T-helper 17 cell (primary cell): Measurements from ENCODE around the gene PPP2R3B. TPM values are rescaled to one million over a fixed set of nuclear protein-coding genes. Genes with fewer than 3 reads are reported as not detected.
"Not testable (repeated sequence)": the region's sequence is repeated elsewhere in the genome, so short reads cannot be mapped to it uniquely, and the experiment has no call there.

Experiments used
- ATAC-seq: fragments of 150-1000 bp; cut with Tn5 transposase; 2 replicates; pipeline ENCODE4 v1.10.0; 2021; ENCODE audit warnings: mild to moderate bottlenecking, moderate library complexity
- DNase-seq, 3 donors: peaks; one replicate each; pipeline versions ENCODE4 v3.0.0 to v3.0.0-alpha.2; 2020 to 2021
- H3K9me3 ChIP-seq: one replicate; pipeline ENCODE4 v1.7.0; 2013; ENCODE audit warnings: low read length, mild to moderate bottlenecking; ENCODE audit not compliant: control insufficient read depth, poor library complexity, severe bottlenecking
- H3K27ac Mint-ChIP-seq: one replicate; pipeline ENCODE4 v1.8.0; 2022; ENCODE audit warnings: mild to moderate bottlenecking, moderate library complexity, mixed read lengths
- H3K27me3 Mint-ChIP-seq: one replicate; pipeline ENCODE4 v1.8.0; 2022; ENCODE audit warnings: mixed read lengths
- H3K36me3 Mint-ChIP-seq: one replicate; pipeline ENCODE4 v1.8.0; 2022; ENCODE audit warnings: low read depth, mixed read lengths
- H3K4me1 Mint-ChIP-seq: one replicate; pipeline ENCODE4 v1.8.0; 2022; ENCODE audit warnings: mild to moderate bottlenecking, mixed read lengths
- H3K4me3 Mint-ChIP-seq: one replicate; pipeline ENCODE4 v1.8.0; 2022; ENCODE audit warnings: mild to moderate bottlenecking, moderate library complexity, mixed read lengths
- total RNA-seq, 4 donors: library from RNA in 2 of 4; stranded (reverse) in 2 of 4; gene quantifications; one replicate each; pipeline ENCODE4 v1.2.3 and lab custom pipeline; 2022 to 2026

Gene PPP2R3B
- total RNA-seq, 2 donors from 2014 or later, result 18.5 to 19.1 TPM

GRCh38 chrX:307261-308111 lies 79.2 kb downstream of the PPP2R3B start:
- ATAC-seq (no peak), DNase-seq (no peak)
- no peak overlapping the region for H3K27ac Mint-ChIP-seq
- H3K4me1 Mint-ChIP-seq, result peaks cover 5% of the 10 kb centered on the region
- no peaks in the 10 kb centered on the region for H3K27me3 Mint-ChIP-seq
- H3K4me3 Mint-ChIP-seq, result peak overlapping the region; percentile 19
- no peaks in the 10 kb centered on the region for H3K9me3 ChIP-seq
- peaks cover 6% of the 10 kb centered on the region for H3K36me3 Mint-ChIP-seq

GRCh38 chrX:306614-307251 lies 80.0 kb downstream of the PPP2R3B start:
- H3K4me1 Mint-ChIP-seq, H3K36me3 Mint-ChIP-seq, H3K27ac Mint-ChIP-seq, H3K9me3 ChIP-seq, DNase-seq, H3K4me3 Mint-ChIP-seq, H3K27me3 Mint-ChIP-seq, ATAC-seq: not testable (repeated sequence)

- not testable (repeated sequence) for DNase-seq, H3K27me3 Mint-ChIP-seq, H3K36me3 Mint-ChIP-seq, H3K4me3 Mint-ChIP-seq, H3K4me1 Mint-ChIP-seq, H3K9me3 ChIP-seq, ATAC-seq, H3K27ac Mint-ChIP-seq
Observed at GRCh38 chrX:305781-306613, 80.7 kb downstream of the PPP2R3B start.

GRCh38 chrX:302975-303374 lies 83.7 kb downstream of the PPP2R3B start:
- H3K4me3 Mint-ChIP-seq, result no peak overlapping the region
- ATAC-seq (no peak), DNase-seq (no peak)
- no peaks in the 10 kb centered on the region for H3K9me3 ChIP-seq
- no peaks in the 10 kb centered on the region for H3K36me3 Mint-ChIP-seq
- no peaks in the 10 kb centered on the region for H3K27me3 Mint-ChIP-seq
- no peak overlapping the region for H3K27ac Mint-ChIP-seq
- H3K4me1 Mint-ChIP-seq, result no peaks in the 10 kb centered on the region

- no peaks in the 10 kb centered on the region for H3K9me3 ChIP-seq
- Mint-ChIP-seq H3K4me3 (no peak overlapping the region), H3K4me1 (no peaks in the 10 kb centered on the region), H3K36me3 (no peaks in the 10 kb centered on the region), H3K27me3 (no peaks in the 10 kb centered on the region), H3K27ac (no peak overlapping the region)
- ATAC-seq (no peak), DNase-seq (no peak)
Observed at GRCh38 chrX:300334-300733, 86.4 kb downstream of the PPP2R3B start.

GRCh38 chrX:298993-299392 lies 87.7 kb downstream of the PPP2R3B start:
- no peaks in the 10 kb centered on the region for H3K9me3 ChIP-seq
- H3K4me1 Mint-ChIP-seq, result no peaks in the 10 kb centered on the region
- H3K4me3 Mint-ChIP-seq, result no peak overlapping the region
- H3K27me3 Mint-ChIP-seq, result no peaks in the 10 kb centered on the region
- H3K36me3 Mint-ChIP-seq, result no peaks in the 10 kb centered on the region
- H3K27ac Mint-ChIP-seq, result no peak overlapping the region
- ATAC-seq (no peak), DNase-seq (no peak)

- no peaks in the 10 kb centered on the region for H3K27me3 Mint-ChIP-seq
- ATAC-seq, result no peak
- H3K36me3 Mint-ChIP-seq, result no peaks in the 10 kb centered on the region
- DNase-seq, result peak in 1 of 3 donors; percentile 1
- H3K9me3 ChIP-seq, result no peaks in the 10 kb centered on the region
- no peaks in the 10 kb centered on the region for H3K4me1 Mint-ChIP-seq
- no peak overlapping the region for H3K4me3 Mint-ChIP-seq
- no peak overlapping the region for H3K27ac Mint-ChIP-seq
Observed at GRCh38 chrX:295136-295535, 91.6 kb downstream of the PPP2R3B start.

- Mint-ChIP-seq H3K27me3 (no peaks in the 10 kb centered on the region), H3K4me1 (no peaks in the 10 kb centered on the region), H3K27ac (no peak overlapping the region), H3K36me3 (no peaks in the 10 kb centered on the region), H3K4me3 (no peak overlapping the region)
- ATAC-seq, result no peak
- peak in 1 of 3 donors; percentile 3 for DNase-seq
- no peaks in the 10 kb centered on the region for H3K9me3 ChIP-seq
Observed at GRCh38 chrX:292900-293897, 93.5 kb downstream of the PPP2R3B start.

GRCh38 chrX:291411-291901 lies 95.3 kb downstream of the PPP2R3B start:
- Mint-ChIP-seq H3K27me3 (no peaks in the 10 kb centered on the region), H3K4me1 (no peaks in the 10 kb centered on the region), H3K36me3 (no peaks in the 10 kb centered on the region), H3K27ac (no peak overlapping the region), H3K4me3 (no peak overlapping the region)
- peak in 1 of 3 donors; percentile 7 for DNase-seq
- H3K9me3 ChIP-seq, result no peaks in the 10 kb centered on the region
- no peak for ATAC-seq

- Mint-ChIP-seq H3K27me3 (no peaks in the 10 kb centered on the region), H3K4me1 (no peaks in the 10 kb centered on the region), H3K36me3 (no peaks in the 10 kb centered on the region), H3K27ac (no peak overlapping the region), H3K4me3 (no peak overlapping the region)
- no peaks in the 10 kb centered on the region for H3K9me3 ChIP-seq
- DNase-seq (peak in 1 of 3 donors; percentile 5), ATAC-seq (no peak)
Observed at GRCh38 chrX:290476-291166, 96.1 kb downstream of the PPP2R3B start.

GRCh38 chrX:288561-288991 lies 98.1 kb downstream of the PPP2R3B start:
- Mint-ChIP-seq H3K4me1 (no peaks in the 10 kb centered on the region), H3K4me3 (no peak overlapping the region), H3K36me3 (no peaks in the 10 kb centered on the region), H3K27ac (peak overlapping the region; percentile 41), H3K27me3 (no peaks in the 10 kb centered on the region)
- no peaks in the 10 kb centered on the region for H3K9me3 ChIP-seq
- ATAC-seq (no peak), DNase-seq (no peak)

GRCh38 chrX:287670-288069 lies 99.0 kb downstream of the PPP2R3B start:
- H3K27me3 Mint-ChIP-seq, result no peaks in the 10 kb centered on the region
- no peak overlapping the region for H3K4me3 Mint-ChIP-seq
- H3K36me3 Mint-ChIP-seq, result no peaks in the 10 kb centered on the region
- H3K27ac Mint-ChIP-seq, result peak overlapping the region; percentile 41
- no peak for DNase-seq
- peaks cover 4% of the 10 kb centered on the region for H3K4me1 Mint-ChIP-seq
- no peaks in the 10 kb centered on the region for H3K9me3 ChIP-seq
- no peak for ATAC-seq
